UCSD-AML1 (cell line): Measurements from ENCODE around the gene IL27RA.
A peak's percentile ranks its signal among the peaks of the same experiment; 100 is the strongest.

ENCODE experiments used
- DNase-seq: peaks from one replicate; lab custom pipeline; 2025; ENCODE audit not compliant: unreplicated experiment; lab: John Stamatoyannopoulos, UW

Gene IL27RA

GRCh38 chr19:14082675-14082960 is 51.1 kb downstream of the IL27RA start:
- no peak for DNase-seq

GRCh38 chr19:14085309-14085995 is 53.9 kb downstream of the IL27RA start, which contains the start of gene C19orf67:
C19orf67 (minus strand) TSS chr19:14085783; CDS start chr19:14085627, 156 bp downstream.
- no peak for DNase-seq

- DNase-seq: no peak
These were observed 54.5 kb downstream of the IL27RA start for GRCh38 chr19:14086098-14086497.

- DNase-seq: no peak
These were observed 57.3 kb downstream of the IL27RA start for GRCh38 chr19:14088634-14089411.

- no peak for DNase-seq
These were observed 57.8 kb downstream of the IL27RA start for GRCh38 chr19:14089412-14089661.

- peak; percentile 58 for DNase-seq
These were observed 58.3 kb downstream of the IL27RA start for GRCh38 chr19:14089662-14090508.

- peak; percentile 89 for DNase-seq
These were observed 59.0 kb downstream of the IL27RA start, which contains the start of gene SAMD1 for GRCh38 chr19:14090509-14091080. SAMD1 (minus strand) TSS chr19:14090751.

GRCh38 chr19:14091081-14091812 is 59.7 kb downstream of the IL27RA start:
- peak; percentile 89 for DNase-seq

- DNase-seq: no peak
These were observed 60.4 kb downstream of the IL27RA start for GRCh38 chr19:14091813-14092462.

- no peak for DNase-seq
These were observed 61.7 kb downstream of the IL27RA start for GRCh38 chr19:14093117-14093823.

GRCh38 chr19:14094854-14095253 is 63.3 kb downstream of the IL27RA start:
- no peak for DNase-seq

- DNase-seq: no peak
These were observed 64.9 kb downstream of the IL27RA start for GRCh38 chr19:14096272-14096992.

GRCh38 chr19:14097532-14098151 is 66.1 kb downstream of the IL27RA start:
- DNase-seq: no peak

- DNase-seq: no peak
These were observed 69.5 kb downstream of the IL27RA start for GRCh38 chr19:14101003-14101545.

- no peak for DNase-seq
These were observed 70.6 kb downstream of the IL27RA start for GRCh38 chr19:14102102-14102696.

- no peak for DNase-seq
These were observed 71.2 kb downstream of the IL27RA start for GRCh38 chr19:14102756-14103155.
